ENCODE measurements around the gene TIFAB.

DNA sequence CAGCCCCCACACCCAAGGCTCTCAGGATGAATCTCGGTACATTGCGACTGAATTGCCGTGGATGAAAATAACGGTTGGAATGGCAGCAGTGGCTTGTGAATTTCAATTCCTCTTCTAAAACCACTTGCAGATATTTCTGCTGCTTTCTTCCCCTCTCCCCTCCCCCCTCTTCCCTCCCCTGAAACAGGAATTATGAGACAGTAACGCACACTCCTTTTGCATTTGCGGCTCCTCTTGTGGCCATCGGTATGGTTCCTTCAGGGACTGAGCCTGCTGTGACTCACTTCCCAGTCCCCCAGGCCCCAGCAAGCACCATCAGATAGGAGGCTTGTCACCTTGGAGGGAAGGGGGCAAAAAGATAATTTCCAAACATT lies 14.7 kb downstream of the TIFAB start:
- TF ChIP-seq GATA2 (IDR thresholded peaks at IDR 0.05; ENCODE audit: low read depth, low read length) = no peak
- TF ChIP-seq GATA3 (IDR thresholded peaks at IDR 0.05; ENCODE audit: low read depth, low read length) = no peak
